Activated CD8-positive, alpha-beta T cell treated with anti-CD3 and anti-CD28 coated beads for 36 hours (primary cell): ENCODE data around the gene IL4R. TPM values are rescaled to one million over a fixed set of nuclear protein-coding genes. Genes with fewer than 3 reads are reported as not detected.
A peak's percentile ranks its signal among the peaks of the same experiment; 100 is the strongest.

Experiments
- ATAC-seq: fragments of 200-7000 bp; cut with Tn5 transposase; one replicate; pipeline ENCODE4 v1.10.0; 2021; ENCODE audit warnings: mild to moderate bottlenecking, moderate library complexity
- CTCF ChIA-PET: fragments of 350-600 bp; sonication (Branson Sonifier 250); formaldehyde crosslinking; loops from one replicate; lab custom pipeline; 2021; ENCODE audit warnings: antibody characterized with exemption; lab: Charles Lee
- POLR2A ChIA-PET: fragments of 350-600 bp; sonication (Branson Sonifier 250); formaldehyde crosslinking; loops from one replicate; lab custom pipeline; 2021; ENCODE audit warnings: antibody characterized with exemption; lab: Charles Lee
- DNase-seq: peaks from one replicate; pipeline ENCODE4 v3.0.0-alpha.2; 2020
- H3K27ac Mint-ChIP-seq: one replicate; pipeline ENCODE4 v1.8.0; 2021; ENCODE audit warnings: mild to moderate bottlenecking, mixed read lengths
- H3K27me3 Mint-ChIP-seq: one replicate; pipeline ENCODE4 v1.8.0; 2021; ENCODE audit warnings: mixed read lengths
- H3K36me3 Mint-ChIP-seq: one replicate; pipeline ENCODE4 v1.8.0; 2021; ENCODE audit warnings: low read depth, mixed read lengths
- H3K4me1 Mint-ChIP-seq: one replicate; pipeline ENCODE4 v1.8.0; 2021; ENCODE audit warnings: low read depth, mixed read lengths
- H3K4me3 Mint-ChIP-seq: one replicate; pipeline ENCODE4 v1.8.0; 2021; ENCODE audit warnings: mild to moderate bottlenecking, moderate library complexity, mixed read lengths
- H3K9me3 Mint-ChIP-seq: one replicate; pipeline ENCODE4 v1.8.0; 2021; ENCODE audit warnings: mixed read lengths
- intact Hi-C: fragments of 100-400 bp; cut with micrococcal nuclease; formaldehyde crosslinking; loops from one replicate; pipeline ENCODE4 v1.10.0; 2022
- total RNA-seq, 2 experiments: library from RNA; stranded (reverse); gene quantifications; one replicate each; pipeline ENCODE4 v1.2.3, GENCODE V29; 2021
- TF ChIP-seq, protein P1 (sequence below): fragments of 200-600 bp; IDR thresholded peaks from one replicate; pipeline ENCODE4 v1.8.0; 2022; ENCODE audit warnings: antibody characterized with exemption, mild to moderate bottlenecking

Gene IL4R
- total RNA-seq, 2 experiments from 2014 or later = 236 to 245 TPM

- DNase-seq = no peak
Measured at GRCh38 chr16:27319257-27319965, 5.6 kb downstream of the IL4R start.

GRCh38 chr16:27320261-27321012 lies 6.7 kb downstream of the IL4R start:
- peak overlapping the region; percentile 98 for H3K27ac Mint-ChIP-seq
- TF ChIP-seq, protein P1, sequence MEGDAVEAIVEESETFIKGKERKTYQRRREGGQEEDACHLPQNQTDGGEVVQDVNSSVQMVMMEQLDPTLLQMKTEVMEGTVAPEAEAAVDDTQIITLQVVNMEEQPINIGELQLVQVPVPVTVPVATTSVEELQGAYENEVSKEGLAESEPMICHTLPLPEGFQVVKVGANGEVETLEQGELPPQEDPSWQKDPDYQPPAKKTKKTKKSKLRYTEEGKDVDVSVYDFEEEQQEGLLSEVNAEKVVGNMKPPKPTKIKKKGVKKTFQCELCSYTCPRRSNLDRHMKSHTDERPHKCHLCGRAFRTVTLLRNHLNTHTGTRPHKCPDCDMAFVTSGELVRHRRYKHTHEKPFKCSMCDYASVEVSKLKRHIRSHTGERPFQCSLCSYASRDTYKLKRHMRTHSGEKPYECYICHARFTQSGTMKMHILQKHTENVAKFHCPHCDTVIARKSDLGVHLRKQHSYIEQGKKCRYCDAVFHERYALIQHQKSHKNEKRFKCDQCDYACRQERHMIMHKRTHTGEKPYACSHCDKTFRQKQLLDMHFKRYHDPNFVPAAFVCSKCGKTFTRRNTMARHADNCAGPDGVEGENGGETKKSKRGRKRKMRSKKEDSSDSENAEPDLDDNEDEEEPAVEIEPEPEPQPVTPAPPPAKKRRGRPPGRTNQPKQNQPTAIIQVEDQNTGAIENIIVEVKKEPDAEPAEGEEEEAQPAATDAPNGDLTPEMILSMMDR = no peak
- CTCF ChIA-PET = interaction anchor here (1.4 to 9.7 kb wide), 7 partner anchors 35 to 147 kb away, joined by 3 to 203 read pairs (median 7); no protein-coding TSS in a partner anchor
- H3K4me1 Mint-ChIP-seq = peaks cover 73% of the 10 kb centered on the region
- peaks cover 98% of the 10 kb centered on the region for H3K36me3 Mint-ChIP-seq
- no peaks in the 10 kb centered on the region for H3K9me3 Mint-ChIP-seq
- peak overlapping the region; percentile 89 for H3K4me3 Mint-ChIP-seq
- ATAC-seq (no peak), DNase-seq (no peak)
- intact Hi-C loops = no loop called here
- POLR2A ChIA-PET = interaction anchor here (0.8 to 13.3 kb wide), 8 partner anchors 46 to 95 kb away, joined by 3 to 257 read pairs (median 46); partner anchors contain the start of genes IL21R and NSMCE1
- no peaks in the 10 kb centered on the region for H3K27me3 Mint-ChIP-seq

More at GRCh38 chr16:27319257-27319965, 5.6 kb downstream of the IL4R start:
- H3K9me3 Mint-ChIP-seq = no peaks in the 10 kb centered on the region
- ChIA-PET CTCF (interaction anchor here (1.0 to 9.7 kb wide), 16 partner anchors 31 to 210 kb away, joined by 3 to 203 read pairs (median 4); partner anchors contain the start of gene IL21R), POLR2A (interaction anchor here (0.9 to 13.3 kb wide), 17 partner anchors 11 to 108 kb away, joined by 3 to 257 read pairs (median 5); partner anchors contain the start of genes IL21R and NSMCE1)
- no peaks in the 10 kb centered on the region for H3K27me3 Mint-ChIP-seq
- peaks cover 96% of the 10 kb centered on the region for H3K36me3 Mint-ChIP-seq
- peak overlapping the region; percentile 89 for H3K4me3 Mint-ChIP-seq
- peak overlapping the region; percentile 98 for H3K27ac Mint-ChIP-seq
- intact Hi-C loops = loop anchor here (2.0 to 5.0 kb wide), 2 partner anchors 47 kb away; no protein-coding TSS in a partner anchor
- peaks cover 67% of the 10 kb centered on the region for H3K4me1 Mint-ChIP-seq
- TF ChIP-seq, protein P1 = no peak
- no peak for ATAC-seq

DNA sequence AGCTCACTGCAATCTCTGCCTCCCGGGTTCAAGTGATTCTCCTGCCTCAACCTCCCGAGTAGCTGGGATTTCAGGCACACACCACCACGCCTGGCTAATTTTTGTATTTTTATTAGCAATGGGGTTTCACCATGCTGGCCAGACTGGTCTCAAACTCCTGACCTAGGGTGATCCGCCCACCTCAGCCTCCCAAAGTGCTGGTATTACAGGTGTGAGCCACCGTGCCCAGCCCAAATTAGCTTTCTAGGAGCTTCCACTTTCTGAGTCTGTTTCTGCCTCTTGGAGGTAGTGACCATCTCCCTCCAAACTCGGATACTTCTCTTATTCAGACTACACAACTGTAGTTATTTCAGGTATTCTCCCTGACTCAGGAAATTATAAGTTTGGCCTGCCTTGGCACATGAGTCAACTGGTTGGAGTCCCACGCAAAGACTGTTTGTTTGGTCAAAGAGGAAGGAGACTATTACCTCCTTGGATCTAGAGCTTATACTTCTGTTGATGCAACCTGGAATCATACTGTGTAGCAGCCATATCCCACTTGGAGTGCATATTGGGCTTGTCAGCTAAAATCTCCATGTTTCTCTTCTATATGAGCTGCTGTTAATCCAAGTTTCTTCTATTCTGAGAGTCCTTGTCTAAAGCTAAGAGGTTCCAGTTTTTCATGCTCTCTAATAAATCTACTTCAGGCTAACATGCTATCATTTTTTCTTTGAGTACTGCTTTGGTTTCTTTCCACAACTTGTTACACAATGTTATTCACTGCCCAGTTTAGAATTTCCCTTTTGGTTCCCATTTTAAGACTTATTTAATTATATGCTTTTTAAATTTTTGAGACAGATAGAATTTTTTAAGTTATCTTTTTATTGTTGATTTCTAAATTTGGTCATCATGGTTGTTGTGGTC lies 7.5 kb downstream of the IL4R start:
- POLR2A ChIA-PET = interaction anchor here (0.8 to 13.3 kb wide), 7 partner anchors 9 to 96 kb away, joined by 3 to 257 read pairs (median 3); partner anchors contain the start of gene IL21R
- no peaks in the 10 kb centered on the region for H3K9me3 Mint-ChIP-seq
- peak overlapping the region; percentile 93 for H3K27ac Mint-ChIP-seq
- intact Hi-C loops = no loop called here
- TF ChIP-seq, protein P1 = no peak
- ATAC-seq (no peak), DNase-seq (no peak)
- peak overlapping the region; percentile 27 for H3K4me3 Mint-ChIP-seq
- peaks cover 80% of the 10 kb centered on the region for H3K4me1 Mint-ChIP-seq
- H3K27me3 Mint-ChIP-seq = no peaks in the 10 kb centered on the region
- CTCF ChIA-PET = interaction anchor here (1.4 to 9.7 kb wide), 6 partner anchors 34 to 141 kb away, joined by 3 to 203 read pairs (median 8); no protein-coding TSS in a partner anchor
- peaks cover 98% of the 10 kb centered on the region for H3K36me3 Mint-ChIP-seq

GRCh38 chr16:27322858-27323780 lies 9.3 kb downstream of the IL4R start:
- CTCF ChIA-PET = interaction anchor here (0.9 to 9.7 kb wide), 2 partner anchors 45 to 89 kb away, joined by 5 to 203 read pairs; no protein-coding TSS in a partner anchor

More at GRCh38 chr16:27322858-27323780, 9.3 kb downstream of the IL4R start:
- peaks cover 83% of the 10 kb centered on the region for H3K4me1 Mint-ChIP-seq
- TF ChIP-seq, protein P1 = no peak
- no peak for DNase-seq
- H3K9me3 Mint-ChIP-seq = no peaks in the 10 kb centered on the region
- peaks cover 95% of the 10 kb centered on the region for H3K36me3 Mint-ChIP-seq
- POLR2A ChIA-PET = interaction anchor here (1.2 to 13.3 kb wide), 4 partner anchors 11 to 85 kb away, joined by 3 to 257 read pairs (median 14); no protein-coding TSS in a partner anchor
- intact Hi-C loops = no loop called here
- no peak for ATAC-seq
- peak overlapping the region; percentile 93 for H3K27ac Mint-ChIP-seq
- no peaks in the 10 kb centered on the region for H3K27me3 Mint-ChIP-seq
- no peak overlapping the region for H3K4me3 Mint-ChIP-seq
